ENCODE measurements around the gene SMPD4. TPM values are rescaled to one million over a fixed set of nuclear protein-coding genes. Genes with fewer than 3 reads are reported as not detected.
"Not testable (repeated sequence)": the region's sequence is repeated elsewhere in the genome, so short reads cannot be mapped to it uniquely, and the experiment has no call there.

The SMPD4 gene
- total RNA-seq, 1 experiment from 2014 or later: 20.6 TPM

GRCh38 chr2:130187859-130188792 lies 6.7 kb upstream of the SMPD4 start:
- DNase-seq (ENCODE audit: low spot score): not testable (repeated sequence)

- DNase-seq (ENCODE audit: low spot score): no peak
Observed at GRCh38 chr2:130187268-130187667, 5.9 kb upstream of the SMPD4 start.

DNA sequence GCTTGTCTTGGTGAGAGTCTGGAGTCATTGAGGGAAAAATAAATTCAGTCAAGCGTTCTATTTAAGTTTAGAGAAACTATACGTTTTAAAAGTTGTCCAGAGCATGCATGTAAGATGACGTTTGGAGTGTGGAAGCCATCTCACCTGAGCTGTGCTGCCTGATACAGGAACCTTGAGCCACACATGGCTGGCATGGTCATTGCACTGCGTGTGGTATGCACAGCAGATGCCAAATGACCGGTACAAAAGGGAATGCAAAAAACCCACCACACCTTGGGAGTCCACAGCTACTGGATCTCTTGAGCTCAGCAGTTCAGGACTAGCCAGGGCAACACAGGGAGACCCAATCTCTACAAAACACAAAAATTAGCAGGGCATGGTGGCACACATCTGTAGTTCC lies 5.0 kb upstream of the SMPD4 start:
- no peak for DNase-seq (ENCODE audit: low spot score)

- no peak for DNase-seq (ENCODE audit: low spot score)
Observed at GRCh38 chr2:130185896-130186295, 4.5 kb upstream of the SMPD4 start.

DNA sequence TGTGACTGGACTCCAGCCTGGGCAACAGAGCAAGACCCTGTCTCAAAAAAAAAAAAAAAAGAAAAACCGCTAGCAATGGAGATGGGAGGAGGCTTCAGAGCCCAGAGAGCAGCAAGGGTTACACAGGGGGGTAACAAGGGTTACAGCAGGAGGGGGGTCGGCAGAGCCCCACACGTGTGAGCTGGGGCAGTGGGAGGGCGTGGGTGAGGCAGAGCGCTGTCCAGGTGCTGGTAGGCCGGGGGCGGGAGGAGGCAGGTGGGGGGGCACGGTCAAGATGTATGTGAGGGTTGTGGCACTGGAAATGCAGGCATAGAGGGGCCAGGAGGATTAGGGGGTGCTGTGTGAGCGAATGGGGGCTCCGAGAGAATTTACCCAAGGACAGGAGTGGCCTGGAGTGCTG lies 4.0 kb upstream of the SMPD4 start:
- DNase-seq (ENCODE audit: low spot score): no peak

DNA sequence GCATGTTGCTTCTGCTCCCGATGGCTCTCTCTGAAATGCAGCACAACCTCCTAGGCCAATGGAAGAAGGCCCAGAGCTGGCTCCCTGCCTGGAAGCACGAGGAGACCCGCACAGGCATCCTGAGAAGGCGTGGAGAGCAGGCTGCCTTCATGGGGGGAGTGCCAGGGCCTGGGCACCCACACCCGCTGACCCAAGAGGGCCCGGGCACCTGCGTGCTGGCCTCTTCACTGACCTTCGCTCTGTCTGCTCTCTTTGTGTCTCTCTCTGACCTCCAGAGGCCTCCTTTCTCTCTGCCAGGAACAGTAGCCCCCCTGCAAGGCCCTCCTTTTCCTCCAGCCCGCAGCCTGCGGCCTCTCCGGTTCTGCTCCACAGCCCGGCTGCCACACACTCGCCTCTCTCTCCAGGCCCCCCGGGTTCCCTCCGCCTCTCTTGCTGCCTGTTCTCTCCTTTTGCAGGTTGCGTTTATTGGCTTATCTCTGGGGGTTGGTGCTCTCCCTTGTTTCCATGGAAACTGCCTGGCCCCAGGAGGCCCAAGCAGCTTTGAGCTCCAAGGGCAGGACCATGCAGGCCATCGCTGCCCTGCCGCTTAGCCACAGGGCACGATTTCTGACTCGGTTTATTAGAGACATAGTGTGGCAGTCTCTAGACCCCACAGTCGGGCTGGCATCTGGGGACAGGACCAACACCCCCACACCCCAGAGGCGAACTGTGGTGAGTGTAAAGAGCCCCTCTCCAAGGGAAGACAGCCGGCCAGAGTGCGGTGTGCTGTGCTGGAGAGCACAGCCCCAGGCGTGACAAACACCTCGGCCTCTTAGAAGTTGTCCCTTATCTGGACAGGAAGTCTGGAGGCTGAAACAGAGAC lies 2.3 kb upstream of the SMPD4 start:
- no peak for DNase-seq (ENCODE audit: low spot score)

DNA sequence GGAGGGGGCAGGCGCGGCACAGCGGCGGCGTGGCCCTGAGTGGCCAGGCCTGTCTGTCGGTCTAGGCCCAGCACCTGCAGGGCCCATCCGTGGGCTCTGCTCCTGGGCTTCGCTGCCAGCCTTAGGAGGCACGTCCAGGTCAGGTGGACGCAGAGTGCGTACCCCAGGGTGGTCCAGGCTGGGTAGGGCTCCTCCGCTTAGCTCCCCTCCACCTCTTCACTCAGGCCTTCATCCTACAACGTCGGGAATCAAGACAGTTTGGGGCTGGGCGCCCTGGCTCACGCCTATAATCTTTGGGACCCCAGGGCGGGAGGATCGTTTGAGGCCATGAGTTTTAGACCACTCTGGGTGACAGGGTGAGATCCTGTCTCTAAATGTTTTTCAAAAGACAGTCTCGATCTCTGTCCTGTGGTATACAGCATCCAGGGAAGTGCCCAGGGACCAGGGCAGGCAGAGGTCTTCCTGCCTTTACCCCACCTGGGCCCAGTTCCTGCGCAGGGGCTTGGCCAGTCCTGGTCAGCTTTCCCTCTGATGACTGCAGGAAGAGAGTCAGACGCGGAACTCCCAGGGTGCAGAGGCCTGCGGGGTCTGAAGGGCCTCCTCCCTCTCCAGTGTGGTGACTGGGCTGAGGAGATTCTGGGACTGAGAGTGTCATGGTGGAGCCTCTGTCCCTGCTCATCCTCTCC lies 1.6 kb upstream of the SMPD4 start:
- DNase-seq (ENCODE audit: low spot score): not testable (repeated sequence)

GRCh38 chr2:130181880-130182682 lies 679 bp upstream of the SMPD4 start, which contains the start of gene MZT2B:
MZT2B (plus strand) TSS chr2:130182262; CDS start chr2:130182283, 21 bp downstream.
- DNase-seq (ENCODE audit: low spot score): peak; percentile 64

- not testable (repeated sequence) for DNase-seq (ENCODE audit: low spot score)
Observed at GRCh38 chr2:130180404-130181324, 738 bp downstream of the SMPD4 start.

- not testable (repeated sequence) for DNase-seq (ENCODE audit: low spot score)
Observed at GRCh38 chr2:130174866-130175265, 6.5 kb downstream of the SMPD4 start.

DNA sequence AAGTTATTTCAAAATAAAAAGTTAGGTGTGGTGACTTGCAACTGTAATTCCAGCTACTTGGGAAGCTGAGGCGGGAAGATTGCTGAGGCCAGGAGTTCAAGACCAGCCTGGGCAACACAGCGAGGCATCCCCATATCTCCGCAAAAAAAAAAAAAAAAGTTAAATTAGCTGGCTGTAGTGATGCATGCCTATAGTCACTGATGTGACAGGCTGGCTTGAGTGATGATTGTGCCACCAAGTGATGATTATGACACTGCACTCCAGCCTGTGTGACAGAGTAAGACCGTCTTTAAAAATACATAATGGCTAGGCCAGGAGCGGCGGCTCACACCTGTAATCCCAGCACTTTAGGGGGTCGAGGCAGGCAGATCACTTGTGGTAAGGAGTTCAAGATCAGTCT lies 11.5 kb downstream of the SMPD4 start:
- no peak for DNase-seq (ENCODE audit: low spot score)

GRCh38 chr2:130169163-130169562 lies 12.2 kb downstream of the SMPD4 start:
- DNase-seq (ENCODE audit: low spot score): not testable (repeated sequence)

GRCh38 chr2:130166611-130167010 lies 14.8 kb downstream of the SMPD4 start:
- not testable (repeated sequence) for DNase-seq (ENCODE audit: low spot score)

DNA sequence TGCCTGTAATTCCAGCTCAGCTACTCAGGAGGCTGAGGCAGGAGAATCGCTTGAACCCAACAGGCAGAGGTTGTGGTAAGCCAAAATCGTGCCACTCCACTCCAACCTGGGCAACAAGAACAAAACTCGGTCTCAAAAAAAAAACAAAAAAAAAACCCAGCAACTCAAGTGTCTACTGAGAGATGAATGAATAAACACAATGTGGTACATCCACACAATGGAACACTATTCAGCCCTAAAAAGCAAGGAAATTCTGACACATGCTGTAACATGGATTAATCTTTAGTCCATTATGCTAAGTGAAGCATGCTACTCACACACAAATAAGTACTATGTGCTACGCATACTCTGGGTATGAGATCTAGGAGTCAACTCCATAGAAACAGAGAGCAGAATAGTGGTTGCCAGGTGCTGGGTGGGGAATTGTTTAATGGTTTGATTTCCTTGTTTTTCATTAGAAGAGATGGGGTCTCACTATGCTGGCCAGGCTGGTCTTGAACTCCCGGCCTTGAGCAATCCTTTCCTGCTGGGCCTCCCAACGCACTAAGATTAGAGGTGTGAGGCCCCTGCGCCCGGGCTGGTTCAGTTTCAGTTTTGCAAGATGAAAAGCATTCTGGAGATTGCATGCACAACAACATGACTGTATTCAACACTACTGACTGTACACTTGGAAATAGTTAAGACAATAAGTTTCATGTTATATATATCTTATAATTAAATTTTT lies 15.9 kb downstream of the SMPD4 start:
- no peak for DNase-seq (ENCODE audit: low spot score)

GRCh38 chr2:130162968-130163367 lies 18.4 kb downstream of the SMPD4 start:
- DNase-seq (ENCODE audit: low spot score): no peak

GRCh38 chr2:130162486-130162885 lies 18.9 kb downstream of the SMPD4 start:
- DNase-seq (ENCODE audit: low spot score): not testable (repeated sequence)

DNA sequence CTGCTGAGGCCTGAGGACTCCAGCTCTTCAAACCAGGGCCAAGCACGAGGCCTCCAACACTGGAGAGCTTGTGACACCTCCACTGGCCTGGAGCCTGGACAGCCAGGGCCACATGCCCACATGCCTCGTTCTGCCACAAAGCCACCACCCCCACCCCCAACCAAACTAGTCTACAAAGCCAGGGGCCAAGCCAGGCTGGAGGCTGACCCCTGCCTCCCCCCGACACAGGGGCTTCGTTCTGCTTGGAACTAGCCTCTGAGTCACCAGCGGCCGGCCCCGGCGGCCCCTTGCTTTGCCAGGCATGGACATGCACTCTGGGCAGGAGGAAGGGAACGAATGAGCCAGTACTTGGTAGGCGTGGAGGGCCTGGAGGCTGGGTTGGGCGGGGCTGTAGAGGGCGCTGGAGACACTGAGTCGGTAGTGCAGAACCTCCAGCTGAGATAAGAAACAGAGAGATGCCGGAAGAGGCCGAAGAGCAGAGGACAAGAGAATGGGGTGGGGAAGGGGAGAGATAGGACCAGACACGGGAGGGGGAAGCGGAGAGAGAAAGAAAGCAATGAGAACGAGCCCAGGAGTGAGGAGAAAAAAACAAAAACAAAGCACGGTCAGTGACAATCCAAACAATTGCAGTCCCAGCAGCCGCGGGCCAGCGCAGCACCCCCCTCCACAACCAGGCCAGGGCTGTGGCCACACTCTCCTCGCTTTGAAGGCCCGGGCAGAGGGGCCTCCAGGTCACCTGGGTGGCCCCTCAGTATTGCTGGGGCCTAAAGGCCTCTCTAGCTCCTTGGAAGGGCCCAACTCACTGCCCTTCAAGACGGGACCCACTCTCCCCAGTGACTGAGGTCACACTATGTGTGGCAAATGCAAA lies 20.3 kb downstream of the SMPD4 start:
- DNase-seq (ENCODE audit: low spot score): not testable (repeated sequence)

- no peak for DNase-seq (ENCODE audit: low spot score)
Observed at GRCh38 chr2:130160131-130160530, 21.3 kb downstream of the SMPD4 start.
